Measurements from ENCODE around the gene ZDHHC14. TPM values are rescaled to one million over a fixed set of nuclear protein-coding genes. Genes with fewer than 3 reads are reported as not detected.

The ZDHHC14 gene
- total RNA-seq, 3 donors from 2014 or later = 5.6 to 6.0 (median 5.7) TPM

GRCh38 chr6:157603971-157604370, 223.0 kb downstream of the ZDHHC14 start:
- no peak for ATAC-seq

DNA sequence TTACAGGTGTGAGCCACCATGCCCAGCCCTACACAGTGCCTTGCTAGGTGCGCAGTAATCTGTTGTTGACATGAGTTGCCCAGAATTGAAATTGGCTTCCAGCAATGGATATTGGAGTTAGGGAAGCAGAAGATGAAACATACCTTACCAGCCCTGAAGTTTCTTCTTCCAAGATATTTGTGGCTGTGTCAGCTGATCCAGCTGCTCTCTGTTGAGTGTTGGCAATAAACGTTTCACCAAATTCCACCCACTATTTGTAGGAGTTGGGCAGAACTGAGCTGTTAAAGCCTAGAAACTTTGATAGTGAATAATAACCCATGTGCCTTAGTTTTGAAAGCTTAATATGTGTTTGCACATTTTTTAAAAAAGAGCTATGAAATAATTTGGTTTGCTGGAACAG, 223.8 kb downstream of the ZDHHC14 start:
- no peak for ATAC-seq
- no peaks in the 10 kb centered on the region for H3K27me3 Mint-ChIP-seq (ENCODE audit: low read depth)
- no peaks in the 10 kb centered on the region for H3K4me1 Mint-ChIP-seq (ENCODE audit: low read depth)
- no peak overlapping the region for H3K4me3 Mint-ChIP-seq
- no peaks in the 10 kb centered on the region for H3K36me3 Mint-ChIP-seq (ENCODE audit: insufficient read depth)
- H3K9me3 Mint-ChIP-seq = no peaks in the 10 kb centered on the region
- DNase-seq = no peak

More at GRCh38 chr6:157603971-157604370, 223.0 kb downstream of the ZDHHC14 start:
- no peaks in the 10 kb centered on the region for H3K9me3 Mint-ChIP-seq
- H3K36me3 Mint-ChIP-seq (ENCODE audit: insufficient read depth) = no peaks in the 10 kb centered on the region
- H3K4me1 Mint-ChIP-seq (ENCODE audit: low read depth) = no peaks in the 10 kb centered on the region
- H3K4me3 Mint-ChIP-seq = no peak overlapping the region
- no peak for DNase-seq
- H3K27me3 Mint-ChIP-seq (ENCODE audit: low read depth) = no peaks in the 10 kb centered on the region

- Mint-ChIP-seq H3K27me3 (ENCODE audit: low read depth) (no peaks in the 10 kb centered on the region), H3K4me3 (no peak overlapping the region), H3K4me1 (ENCODE audit: low read depth) (no peaks in the 10 kb centered on the region), H3K36me3 (ENCODE audit: insufficient read depth) (no peaks in the 10 kb centered on the region), H3K9me3 (no peaks in the 10 kb centered on the region)
- DNase-seq (no peak), ATAC-seq (no peak)
These were observed 224.5 kb downstream of the ZDHHC14 start for GRCh38 chr6:157605484-157605883.

DNA sequence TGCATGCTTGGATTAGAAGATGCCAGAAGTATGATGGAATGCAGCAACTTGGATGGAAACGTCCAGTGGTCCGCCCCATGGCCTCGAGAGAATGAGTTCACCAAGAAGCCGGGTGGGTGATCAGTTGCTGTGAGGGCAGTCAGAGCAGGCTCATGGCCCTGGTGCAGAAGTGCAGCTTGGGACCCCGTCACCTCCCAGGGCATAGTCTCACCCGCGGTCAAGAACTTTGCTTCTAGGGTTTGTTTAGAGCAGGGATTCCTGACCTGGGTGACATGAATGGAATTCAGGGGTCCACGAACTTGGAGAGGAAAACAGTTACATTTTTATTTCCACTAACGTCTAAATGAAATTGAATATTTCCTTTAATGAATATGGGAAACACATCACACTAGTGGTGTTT, 225.5 kb downstream of the ZDHHC14 start:
- H3K9me3 Mint-ChIP-seq = no peaks in the 10 kb centered on the region
- ATAC-seq = no peak
- no peaks in the 10 kb centered on the region for H3K27me3 Mint-ChIP-seq (ENCODE audit: low read depth)
- H3K4me3 Mint-ChIP-seq = no peak overlapping the region
- H3K4me1 Mint-ChIP-seq (ENCODE audit: low read depth) = no peaks in the 10 kb centered on the region
- no peak for DNase-seq
- no peaks in the 10 kb centered on the region for H3K36me3 Mint-ChIP-seq (ENCODE audit: insufficient read depth)

DNA sequence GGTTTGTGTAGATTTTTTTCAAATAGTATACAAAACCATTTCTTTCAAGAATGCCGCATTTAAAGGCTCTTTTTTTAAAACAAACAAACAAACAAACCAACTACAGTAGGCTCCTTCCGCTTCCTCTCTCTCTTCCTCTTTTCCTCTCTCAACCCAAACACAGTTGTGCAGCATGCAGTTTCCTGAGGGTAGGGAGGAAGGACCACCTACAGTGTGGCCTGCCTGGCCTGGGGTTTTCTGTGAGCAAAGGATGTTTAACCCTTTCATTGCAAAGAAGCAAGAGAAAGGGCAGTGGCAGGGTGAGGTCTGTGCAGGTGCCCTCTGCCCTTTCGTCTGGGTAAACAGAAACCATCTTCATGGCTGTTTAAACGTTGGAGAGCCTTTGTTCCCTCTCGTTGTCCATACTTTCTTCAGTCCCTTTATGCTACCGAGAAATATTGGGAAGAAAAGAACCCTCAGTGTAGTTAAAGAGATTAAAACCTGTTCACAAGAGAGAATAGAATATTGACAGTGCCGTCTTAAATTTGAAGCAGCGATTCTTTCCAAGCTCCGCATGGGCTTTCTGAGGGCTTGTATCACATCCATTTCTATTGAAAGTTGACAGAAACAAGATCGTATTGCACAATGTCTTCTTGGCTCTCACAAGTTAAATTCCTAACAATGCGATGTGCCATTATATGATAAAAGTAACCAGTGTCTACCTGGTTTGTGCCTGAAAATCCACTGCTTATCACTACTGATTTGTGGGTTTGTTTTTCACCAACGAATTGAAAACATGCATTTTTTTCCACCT, 226.5 kb downstream of the ZDHHC14 start:
- no peak for ATAC-seq
- Mint-ChIP-seq H3K9me3 (no peaks in the 10 kb centered on the region), H3K4me1 (ENCODE audit: low read depth) (no peaks in the 10 kb centered on the region), H3K27me3 (ENCODE audit: low read depth) (no peaks in the 10 kb centered on the region), H3K4me3 (no peak overlapping the region), H3K36me3 (ENCODE audit: insufficient read depth) (no peaks in the 10 kb centered on the region)
- no peak for DNase-seq

DNA sequence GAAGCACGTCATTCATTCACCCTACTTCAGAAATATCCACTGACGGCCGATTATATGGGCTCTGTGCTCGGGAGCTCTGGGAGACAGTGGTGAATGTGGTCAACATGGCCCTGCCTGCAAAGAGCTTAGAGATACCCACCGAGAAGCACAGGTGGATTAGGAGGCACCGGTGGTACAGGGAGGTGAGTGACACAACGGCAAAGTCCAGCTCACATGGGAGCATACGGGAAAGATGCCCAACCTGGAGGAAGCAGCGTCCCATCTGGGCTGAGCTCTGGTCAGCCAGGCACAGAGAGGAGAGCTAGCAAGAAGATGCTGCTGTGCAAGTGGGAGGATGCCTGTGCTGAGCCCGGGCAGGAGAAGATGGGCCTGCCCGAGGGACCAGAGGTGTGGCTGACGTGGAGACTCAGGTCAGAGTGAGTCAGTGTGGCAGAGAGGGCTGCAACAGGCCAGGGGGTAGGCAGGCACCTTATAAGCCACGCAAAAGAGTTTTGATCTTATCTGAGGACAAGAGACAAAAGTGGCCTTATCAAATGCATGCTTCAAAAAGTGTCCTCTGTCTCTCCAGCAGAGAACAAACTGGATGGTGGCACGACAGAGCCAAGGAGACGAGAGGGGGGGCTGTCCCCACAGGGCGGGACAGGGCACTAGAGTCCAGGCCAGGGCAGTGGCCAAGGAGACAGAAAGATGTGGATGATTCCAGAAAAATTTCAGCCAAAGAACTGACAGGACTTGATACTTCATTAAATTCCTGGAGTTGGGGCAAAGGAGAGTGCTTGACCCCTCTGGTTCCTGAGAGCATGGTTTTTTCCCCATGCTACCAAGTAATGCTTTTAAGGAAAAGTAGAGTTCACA, 227.5 kb downstream of the ZDHHC14 start:
- ATAC-seq (no peak), DNase-seq (no peak)
- Mint-ChIP-seq H3K9me3 (no peaks in the 10 kb centered on the region), H3K4me3 (no peak overlapping the region), H3K27me3 (ENCODE audit: low read depth) (no peaks in the 10 kb centered on the region), H3K4me1 (ENCODE audit: low read depth) (no peaks in the 10 kb centered on the region), H3K36me3 (ENCODE audit: insufficient read depth) (no peaks in the 10 kb centered on the region)

DNA sequence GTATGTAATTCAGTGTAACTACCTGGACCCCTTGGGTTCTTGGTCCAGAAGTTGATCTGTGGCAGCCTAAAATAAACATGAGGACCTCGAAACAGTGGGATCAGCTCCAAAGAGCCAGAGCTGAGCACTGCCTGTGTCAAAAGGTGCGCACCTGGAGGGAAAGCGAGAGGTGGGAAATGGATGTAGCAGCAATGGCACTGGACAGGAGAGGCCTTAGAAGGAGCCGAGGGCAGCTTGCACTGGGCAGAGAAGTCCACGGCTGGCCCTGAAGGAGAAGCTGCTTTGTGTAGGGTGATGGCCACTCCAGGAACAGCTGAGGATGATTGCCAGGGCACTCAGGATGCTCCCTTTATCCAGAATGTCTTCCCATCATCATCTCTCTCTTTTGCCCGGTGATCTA, 228.1 kb downstream of the ZDHHC14 start:
- H3K36me3 Mint-ChIP-seq (ENCODE audit: insufficient read depth) = no peaks in the 10 kb centered on the region
- H3K9me3 Mint-ChIP-seq = no peaks in the 10 kb centered on the region
- H3K27me3 Mint-ChIP-seq (ENCODE audit: low read depth) = no peaks in the 10 kb centered on the region
- no peaks in the 10 kb centered on the region for H3K4me1 Mint-ChIP-seq (ENCODE audit: low read depth)
- no peak for DNase-seq
- ATAC-seq = no peak
- H3K4me3 Mint-ChIP-seq = no peak overlapping the region

DNA sequence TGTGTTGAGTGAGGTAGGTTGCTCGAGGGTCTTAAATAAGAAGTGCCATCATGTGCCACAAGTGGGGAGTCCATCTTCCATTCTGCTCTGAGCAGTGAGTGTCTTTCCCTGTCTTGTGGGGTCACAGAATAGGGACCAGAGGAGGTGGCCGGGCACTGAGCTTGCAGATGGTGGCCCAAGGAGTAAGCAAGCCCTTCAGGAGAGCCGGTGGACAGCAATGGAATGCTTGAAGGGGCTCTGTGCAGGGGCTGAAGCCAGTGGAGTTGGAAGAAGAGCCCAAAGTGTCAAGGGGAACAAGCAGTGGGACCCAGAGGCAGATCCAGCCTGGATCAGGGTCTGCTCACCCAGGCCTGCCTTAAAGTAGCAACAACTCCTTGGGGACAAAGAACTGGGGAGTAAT, 228.6 kb downstream of the ZDHHC14 start:
- Mint-ChIP-seq H3K9me3 (no peaks in the 10 kb centered on the region), H3K4me3 (no peak overlapping the region)
- no peak for DNase-seq

DNA sequence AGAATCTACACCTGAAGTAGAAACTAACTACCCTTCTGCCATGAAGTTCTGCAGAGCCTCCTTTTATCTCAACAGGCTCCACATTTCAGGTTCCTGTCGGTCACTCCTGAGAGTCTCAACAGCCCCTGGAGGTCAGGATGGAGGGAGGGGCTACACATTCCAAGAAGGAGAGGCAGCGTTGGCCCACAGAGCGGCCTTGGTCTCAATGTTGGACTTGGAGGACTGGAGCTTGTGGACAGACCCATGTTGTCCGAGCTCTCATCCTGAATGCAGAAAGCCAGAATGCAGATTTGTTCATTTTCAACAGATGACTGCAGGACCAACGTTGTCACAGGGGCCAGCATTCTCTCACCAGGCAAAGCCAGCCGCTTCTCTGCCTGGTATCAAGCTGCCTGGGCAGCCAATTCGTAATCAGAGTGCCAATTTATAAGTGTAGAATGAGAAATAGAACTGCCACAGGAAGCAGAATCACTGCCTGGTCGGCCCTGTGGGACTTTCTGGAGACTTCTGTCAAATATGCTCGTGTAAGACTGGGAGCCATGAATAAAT, 229.5 kb downstream of the ZDHHC14 start:
- H3K27me3 Mint-ChIP-seq (ENCODE audit: low read depth) = no peaks in the 10 kb centered on the region
- no peak overlapping the region for H3K4me3 Mint-ChIP-seq
- no peaks in the 10 kb centered on the region for H3K36me3 Mint-ChIP-seq (ENCODE audit: insufficient read depth)
- ATAC-seq = no peak
- DNase-seq = no peak
- H3K4me1 Mint-ChIP-seq (ENCODE audit: low read depth) = no peaks in the 10 kb centered on the region
- no peaks in the 10 kb centered on the region for H3K9me3 Mint-ChIP-seq

More for the DNA sequence above, 228.6 kb downstream of the ZDHHC14 start:
- H3K36me3 Mint-ChIP-seq (ENCODE audit: insufficient read depth) = no peaks in the 10 kb centered on the region
- ATAC-seq = no peak
- no peaks in the 10 kb centered on the region for H3K27me3 Mint-ChIP-seq (ENCODE audit: low read depth)
- H3K4me1 Mint-ChIP-seq (ENCODE audit: low read depth) = no peaks in the 10 kb centered on the region

GRCh38 chr6:157611406-157611805, 230.4 kb downstream of the ZDHHC14 start:
- no peaks in the 10 kb centered on the region for H3K36me3 Mint-ChIP-seq (ENCODE audit: insufficient read depth)
- no peaks in the 10 kb centered on the region for H3K4me1 Mint-ChIP-seq (ENCODE audit: low read depth)
- H3K4me3 Mint-ChIP-seq = no peak overlapping the region
- no peaks in the 10 kb centered on the region for H3K27me3 Mint-ChIP-seq (ENCODE audit: low read depth)
- DNase-seq (no peak), ATAC-seq (no peak)
- no peaks in the 10 kb centered on the region for H3K9me3 Mint-ChIP-seq

DNA sequence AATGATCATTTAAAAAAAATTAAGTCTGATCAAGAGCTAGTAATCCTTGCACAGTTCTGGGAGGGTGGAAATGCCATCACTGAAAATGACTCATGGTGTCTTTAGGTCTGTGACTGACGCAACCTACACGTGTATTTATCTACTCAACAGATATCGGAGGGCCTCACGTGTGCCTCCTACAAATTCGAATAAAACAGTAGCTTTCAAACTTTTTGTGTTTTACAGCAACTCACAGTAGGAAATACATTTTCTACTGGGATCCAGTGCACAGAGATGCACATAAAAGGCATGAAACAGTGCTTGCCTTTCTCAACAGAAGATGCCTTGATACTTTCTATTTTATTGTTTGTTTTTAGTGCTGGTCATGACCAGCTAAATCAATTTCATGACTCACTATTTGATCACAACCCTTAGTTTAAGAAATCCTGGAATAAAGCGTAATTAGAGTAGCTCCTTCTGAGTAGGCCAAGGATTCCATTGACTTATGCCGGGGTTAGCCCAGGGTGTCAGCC, 232.1 kb downstream of the ZDHHC14 start:
- Mint-ChIP-seq H3K27me3 (ENCODE audit: low read depth) (no peaks in the 10 kb centered on the region), H3K4me1 (ENCODE audit: low read depth) (no peaks in the 10 kb centered on the region), H3K9me3 (no peaks in the 10 kb centered on the region), H3K4me3 (no peak overlapping the region), H3K36me3 (ENCODE audit: insufficient read depth) (no peaks in the 10 kb centered on the region)
- ATAC-seq = peak in 1 of 2 donors; percentile 32
- DNase-seq = no peak

GRCh38 chr6:157614026-157614568, 233.1 kb downstream of the ZDHHC14 start:
- H3K9me3 Mint-ChIP-seq = no peaks in the 10 kb centered on the region
- H3K27me3 Mint-ChIP-seq (ENCODE audit: low read depth) = no peaks in the 10 kb centered on the region
- H3K4me1 Mint-ChIP-seq (ENCODE audit: low read depth) = no peaks in the 10 kb centered on the region
- H3K36me3 Mint-ChIP-seq (ENCODE audit: insufficient read depth) = no peaks in the 10 kb centered on the region
- ATAC-seq = no peak
- no peak for DNase-seq
- no peak overlapping the region for H3K4me3 Mint-ChIP-seq

- ATAC-seq (no peak), DNase-seq (no peak)
- Mint-ChIP-seq H3K4me1 (ENCODE audit: low read depth) (no peaks in the 10 kb centered on the region), H3K36me3 (ENCODE audit: insufficient read depth) (no peaks in the 10 kb centered on the region), H3K27me3 (ENCODE audit: low read depth) (no peaks in the 10 kb centered on the region), H3K4me3 (no peak overlapping the region), H3K9me3 (no peaks in the 10 kb centered on the region)
These were observed 234.4 kb downstream of the ZDHHC14 start for GRCh38 chr6:157615420-157615769.

GRCh38 chr6:157615951-157616350, 235.0 kb downstream of the ZDHHC14 start:
- H3K36me3 Mint-ChIP-seq (ENCODE audit: insufficient read depth) = no peaks in the 10 kb centered on the region
- no peak overlapping the region for H3K4me3 Mint-ChIP-seq
- DNase-seq (no peak), ATAC-seq (no peak)
- H3K27me3 Mint-ChIP-seq (ENCODE audit: low read depth) = no peaks in the 10 kb centered on the region
- H3K4me1 Mint-ChIP-seq (ENCODE audit: low read depth) = no peaks in the 10 kb centered on the region
- no peaks in the 10 kb centered on the region for H3K9me3 Mint-ChIP-seq

Data from activated T-cell treated with anti-CD3 and anti-CD28 coated beads, Interleukin-2, amount 50 U/mL, for 4 hours (primary cell).